ENCODE data around the gene NANOS3. TPM values are rescaled to one million over a fixed set of nuclear protein-coding genes. Genes with fewer than 3 reads are reported as not detected.

NANOS3 gene
- total RNA-seq, 1 donor from 2014 or later = not detected

GRCh38 chr19:13869281-13869680 is 7.7 kb upstream of the NANOS3 start:
- TF ChIP-seq CTCF (conservative IDR thresholded peaks at IDR 0.05; ENCODE audit: low read depth, low read length) = no peak
- DNase-seq (ENCODE audit: low read depth) = no peak

GRCh38 chr19:13870873-13871272 is 6.1 kb upstream of the NANOS3 start:
- TF ChIP-seq CTCF (conservative IDR thresholded peaks at IDR 0.05; ENCODE audit: low read depth, low read length) = no peak
- DNase-seq (ENCODE audit: low read depth) = no peak
- no peak overlapping the region for H3K4me3 ChIP-seq (ENCODE audit: low read depth, low read length)

More at GRCh38 chr19:13869281-13869680, 7.7 kb upstream of the NANOS3 start:
- H3K4me3 ChIP-seq (ENCODE audit: low read depth, low read length) = no peak overlapping the region

- TF ChIP-seq CTCF (conservative IDR thresholded peaks at IDR 0.05; ENCODE audit: low read depth, low read length) = no peak
- peak overlapping the region; percentile 55 for H3K4me3 ChIP-seq (ENCODE audit: low read depth, low read length)
- no peak for DNase-seq (ENCODE audit: low read depth)
Measured at GRCh38 chr19:13872339-13872694, 4.6 kb upstream of the NANOS3 start.

GRCh38 chr19:13872695-13873389 is 4.1 kb upstream of the NANOS3 start:
- H3K4me3 ChIP-seq (ENCODE audit: low read depth, low read length) = peak overlapping the region; percentile 55
- TF ChIP-seq CTCF (conservative IDR thresholded peaks at IDR 0.05; ENCODE audit: low read depth, low read length) = peak; percentile 38
- no peak for DNase-seq (ENCODE audit: low read depth)

- no peak for TF ChIP-seq CTCF (conservative IDR thresholded peaks at IDR 0.05; ENCODE audit: low read depth, low read length)
- no peak overlapping the region for H3K4me3 ChIP-seq (ENCODE audit: low read depth, low read length)
- no peak for DNase-seq (ENCODE audit: low read depth)
Measured at GRCh38 chr19:13873834-13874515, 3.0 kb upstream of the NANOS3 start.

GRCh38 chr19:13875824-13876223 is 1.1 kb upstream of the NANOS3 start:
- no peak overlapping the region for H3K4me3 ChIP-seq (ENCODE audit: low read depth, low read length)
- DNase-seq (ENCODE audit: low read depth) = no peak
- TF ChIP-seq CTCF (conservative IDR thresholded peaks at IDR 0.05; ENCODE audit: low read depth, low read length) = no peak

- H3K4me3 ChIP-seq (ENCODE audit: low read depth, low read length) = no peak overlapping the region
- no peak for TF ChIP-seq CTCF (conservative IDR thresholded peaks at IDR 0.05; ENCODE audit: low read depth, low read length)
- DNase-seq (ENCODE audit: low read depth) = no peak
Measured at GRCh38 chr19:13877303-13877702, 369 bp downstream of the NANOS3 start.
